GM23338 (cell line): ENCODE data around the gene DMD.

ENCODE experiments used
- CREB1 ChIP-seq: fragments of 250-450 bp; sonication (Bioruptor Pico); IDR thresholded peaks from 2 replicates; pipeline ENCODE4 v1.5.0; 2020; ENCODE audit warnings: low read depth, mild to moderate bottlenecking, moderate library complexity
- CTCF ChIP-seq, 2 experiments: fragments of 200-600 bp in 1 of 2; sonication (generic) in 1 of 2; conservative IDR thresholded peaks; 2 replicates each; pipeline versions ENCODE4 v1.5.1 to v1.6.1; 2016 to 2017; ENCODE audit warnings: antibody characterized with exemption in 2 of 2, low read depth in 2 of 2, mild to moderate bottlenecking in 2 of 2, moderate library complexity in 1 of 2
- ETS1 ChIP-seq: IDR thresholded peaks from 2 replicates; pipeline ENCODE4 v1.6.1; 2016; ENCODE audit warnings: antibody characterized with exemption
- EZH2 ChIP-seq: fragments of 200-600 bp; sonication (generic); IDR thresholded peaks from one replicate; pipeline ENCODE4 v1.8.0; 2017; ENCODE audit warnings: antibody characterized with exemption, mild to moderate bottlenecking, low read depth; ENCODE audit not compliant: unreplicated experiment
- EZH2phosphoT487 ChIP-seq: fragments of 200-600 bp; sonication (generic); IDR thresholded peaks from one replicate; pipeline ENCODE4 v1.8.1; 2018; ENCODE audit warnings: antibody characterized with exemption; ENCODE audit not compliant: unreplicated experiment
- POLR2AphosphoS5 ChIP-seq: IDR thresholded peaks from 2 replicates; pipeline ENCODE4 v1.6.1; 2016; ENCODE audit warnings: antibody characterized with exemption, low read depth
- REST ChIP-seq: IDR thresholded peaks from one replicate; pipeline ENCODE4 v1.6.1; 2018; ENCODE audit warnings: antibody characterized with exemption; ENCODE audit not compliant: unreplicated experiment
- STAT1 ChIP-seq: IDR thresholded peaks from one replicate; pipeline ENCODE4 v1.6.1; 2016; ENCODE audit warnings: antibody characterized with exemption; ENCODE audit not compliant: unreplicated experiment
- ZNF331 ChIP-seq: fragments of 250-450 bp; sonication (Bioruptor Pico); IDR thresholded peaks from 2 replicates; pipeline ENCODE4 v1.5.0; 2020; ENCODE audit warnings: low read depth, mild to moderate bottlenecking, moderate library complexity

- TF ChIP-seq CTCF (conservative IDR thresholded peaks at IDR 0.05; ENCODE audit: low read depth in 2 of 2) (no peak), POLR2AphosphoS5 (no peak), REST (no peak), CREB1 (CRISPR knock-in tag) (no peak), ZNF331 (CRISPR knock-in tag) (no peak), ETS1 (no peak), EZH2 (no peak), EZH2phosphoT487 (no peak), STAT1 (no peak)
Observed at GRCh38 chrX:31168551-31168950, 2042.8 kb downstream of the DMD start.
